ENCODE measurements around the gene MYOM1.

DNA sequence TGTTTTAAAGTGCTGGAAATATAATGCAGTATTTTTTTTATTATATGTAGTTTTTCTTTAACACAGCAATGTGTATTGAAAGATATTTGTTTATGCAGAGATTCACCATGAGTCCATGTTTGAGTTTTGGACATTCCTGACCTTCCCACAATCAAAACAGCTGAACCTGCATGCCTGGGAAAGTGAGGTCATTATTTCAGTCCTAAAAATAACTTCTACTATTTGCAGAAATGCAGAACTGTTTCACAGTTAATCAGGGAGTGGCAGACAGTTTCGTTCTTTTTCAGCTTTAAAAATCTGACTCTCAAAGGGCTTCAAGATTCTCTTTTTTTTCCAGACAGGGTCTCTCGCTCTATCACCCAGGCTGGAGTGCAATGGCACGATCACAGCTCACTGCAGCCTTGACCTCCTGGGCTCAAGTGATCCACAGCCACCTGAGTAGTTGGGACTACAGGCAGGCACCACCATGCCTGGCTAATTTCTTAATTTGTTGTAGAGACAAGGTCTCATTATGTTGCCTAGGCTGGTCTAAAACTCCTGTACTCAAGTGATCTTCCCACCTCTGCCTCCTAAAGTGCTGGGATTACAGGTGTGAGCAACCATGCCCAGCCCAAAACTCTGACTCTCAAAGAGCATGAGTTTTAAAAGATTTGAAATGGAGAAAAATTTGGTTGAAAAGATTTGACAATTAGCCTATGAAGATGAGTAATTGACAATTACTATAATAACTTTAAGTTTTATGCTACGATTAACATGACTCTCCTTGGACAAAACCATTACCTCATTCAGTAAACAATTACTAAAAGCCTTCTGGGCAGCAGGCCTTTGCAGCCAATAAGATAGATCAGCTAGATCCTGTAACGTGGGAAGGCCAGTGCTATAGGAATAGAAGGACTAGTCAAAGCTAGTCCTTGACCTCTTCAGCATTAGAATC lies 37.2 kb upstream of the MYOM1 start:
- TF ChIP-seq ZNF384 (IDR thresholded peaks at IDR 0.05) = no peak
- no peak for TF ChIP-seq NFRKB (IDR thresholded peaks at IDR 0.05)
- TF ChIP-seq ARNT (IDR thresholded peaks at IDR 0.05) = no peak
- TF ChIP-seq FOXK2 (IDR thresholded peaks at IDR 0.05) = no peak
- TF ChIP-seq CTBP1 (IDR thresholded peaks at IDR 0.05; ENCODE audit: borderline replicate concordance) = no peak
- no peak for TF ChIP-seq TARDBP (IDR thresholded peaks at IDR 0.05)
